ENCODE results near the gene MMD2.
"Not testable (repeated sequence)": the region's sequence is repeated elsewhere in the genome, so short reads cannot be mapped to it uniquely, and the experiment has no call there.

The MMD2 gene

GRCh38 chr7:4893929-4894475 is 65.0 kb downstream of the MMD2 start:
- Histone ChIP-seq H3K27ac (ENCODE audit: low read depth, low read length) (no peak overlapping the region), H2AFZ (ENCODE audit: low read depth, low read length, severe bottlenecking) (no peak overlapping the region), H3K27me3 (ENCODE audit: low read length) (no peaks in the 10 kb centered on the region), H3K4me3 (ENCODE audit: insufficient read depth, low read length, poor library complexity, severe bottlenecking) (no peak overlapping the region), H3K9me2 (replicated peaks; ENCODE audit: insufficient read depth, low read length) (no peaks in the 10 kb centered on the region), H4K20me1 (ENCODE audit: low read depth, low read length) (no peaks in the 10 kb centered on the region), H3K79me2 (ENCODE audit: insufficient read depth, low read length) (no peaks in the 10 kb centered on the region), H3K4me2 (ENCODE audit: low read depth, low read length, poor library complexity, severe bottlenecking) (no peak overlapping the region), H3K9me3 (ENCODE audit: insufficient read depth, low read length) (no peaks in the 10 kb centered on the region), H3K36me3 (ENCODE audit: low read length) (no peaks in the 10 kb centered on the region), H3F3A (ENCODE audit: insufficient read depth) (no peaks in the 10 kb centered on the region), H3K9ac (ENCODE audit: low read length) (no peak overlapping the region)
- TF ChIP-seq EZH2phosphoT487 (conservative IDR thresholded peaks at IDR 0.05; ENCODE audit: low read length) (no peak), CTCF (IDR thresholded peaks at IDR 0.05; ENCODE audit: insufficient read depth, low read length, poor library complexity, severe bottlenecking) (no peak)

- not testable (repeated sequence) for H3K9me3 ChIP-seq (ENCODE audit: insufficient read depth, low read length); H2AFZ ChIP-seq (ENCODE audit: low read depth, low read length, severe bottlenecking); H3K9ac ChIP-seq (ENCODE audit: low read length); H3K4me3 ChIP-seq (ENCODE audit: insufficient read depth, low read length, poor library complexity, severe bottlenecking); H3K27me3 ChIP-seq (ENCODE audit: low read length); H3K79me2 ChIP-seq (ENCODE audit: insufficient read depth, low read length); H3K36me3 ChIP-seq (ENCODE audit: low read length); H3F3A ChIP-seq (ENCODE audit: insufficient read depth); H4K20me1 ChIP-seq (ENCODE audit: low read depth, low read length); H3K27ac ChIP-seq (ENCODE audit: low read depth, low read length); H3K4me2 ChIP-seq (ENCODE audit: low read depth, low read length, poor library complexity, severe bottlenecking); H3K9me2 ChIP-seq (replicated peaks; ENCODE audit: insufficient read depth, low read length)
Measured at GRCh38 chr7:4893188-4893587, 65.8 kb downstream of the MMD2 start.

- not testable (repeated sequence) for H2AFZ ChIP-seq (ENCODE audit: low read depth, low read length, severe bottlenecking); H3K9me2 ChIP-seq (replicated peaks; ENCODE audit: insufficient read depth, low read length); H3K4me2 ChIP-seq (ENCODE audit: low read depth, low read length, poor library complexity, severe bottlenecking); H3K27ac ChIP-seq (ENCODE audit: low read depth, low read length); H3K79me2 ChIP-seq (ENCODE audit: insufficient read depth, low read length); H3K9me3 ChIP-seq (ENCODE audit: insufficient read depth, low read length); H3K9ac ChIP-seq (ENCODE audit: low read length); H3F3A ChIP-seq (ENCODE audit: insufficient read depth); H3K4me3 ChIP-seq (ENCODE audit: insufficient read depth, low read length, poor library complexity, severe bottlenecking); H3K36me3 ChIP-seq (ENCODE audit: low read length); H3K27me3 ChIP-seq (ENCODE audit: low read length); H4K20me1 ChIP-seq (ENCODE audit: low read depth, low read length)
Measured at GRCh38 chr7:4891522-4891921, 67.5 kb downstream of the MMD2 start.

GRCh38 chr7:4889682-4890081 is 69.3 kb downstream of the MMD2 start:
- Histone ChIP-seq H3K9ac (ENCODE audit: low read length) (no peak overlapping the region), H3K9me3 (ENCODE audit: insufficient read depth, low read length) (no peaks in the 10 kb centered on the region), H3K79me2 (ENCODE audit: insufficient read depth, low read length) (no peaks in the 10 kb centered on the region), H3K4me3 (ENCODE audit: insufficient read depth, low read length, poor library complexity, severe bottlenecking) (no peak overlapping the region), H3K36me3 (ENCODE audit: low read length) (no peaks in the 10 kb centered on the region), H3K4me2 (ENCODE audit: low read depth, low read length, poor library complexity, severe bottlenecking) (no peak overlapping the region), H2AFZ (ENCODE audit: low read depth, low read length, severe bottlenecking) (no peak overlapping the region), H4K20me1 (ENCODE audit: low read depth, low read length) (no peaks in the 10 kb centered on the region), H3F3A (ENCODE audit: insufficient read depth) (no peaks in the 10 kb centered on the region), H3K27me3 (ENCODE audit: low read length) (no peaks in the 10 kb centered on the region), H3K9me2 (replicated peaks; ENCODE audit: insufficient read depth, low read length) (no peaks in the 10 kb centered on the region), H3K27ac (ENCODE audit: low read depth, low read length) (no peak overlapping the region)
- TF ChIP-seq EZH2phosphoT487 (conservative IDR thresholded peaks at IDR 0.05; ENCODE audit: low read length) (no peak), CTCF (IDR thresholded peaks at IDR 0.05; ENCODE audit: insufficient read depth, low read length, poor library complexity, severe bottlenecking) (no peak)
